WTC11 (cell line): ENCODE measurements around the gene SLC7A10.

ENCODE experiments used
- ARID4B ChIP-seq: sonication (generic); formaldehyde crosslinking; IDR thresholded peaks from 2 replicates; pipeline ENCODE4 v1.8.0; 2023; ENCODE audit warnings: missing genetic modification reagents, mild to moderate bottlenecking, borderline replicate concordance
- CBFB ChIP-seq: sonication (generic); formaldehyde crosslinking; IDR thresholded peaks from 2 replicates; pipeline ENCODE4 v1.8.1; 2022; ENCODE audit warnings: mild to moderate bottlenecking, low read depth, missing genetic modification reagents
- CREB1 ChIP-seq: sonication (generic); formaldehyde crosslinking; IDR thresholded peaks from 2 replicates; pipeline ENCODE4 v1.8.0; 2023; ENCODE audit warnings: mild to moderate bottlenecking, missing genetic modification reagents
- E2F5 ChIP-seq: sonication (generic); formaldehyde crosslinking; IDR thresholded peaks from 2 replicates; pipeline ENCODE4 v1.8.1; 2022; ENCODE audit warnings: mild to moderate bottlenecking, moderate library complexity, missing genetic modification reagents
- IRF1 ChIP-seq: sonication (generic); formaldehyde crosslinking; IDR thresholded peaks from 2 replicates; pipeline ENCODE4 v1.8.0; 2023; ENCODE audit warnings: missing genetic modification reagents
- MAX ChIP-seq: sonication (generic); formaldehyde crosslinking; IDR thresholded peaks from 2 replicates; pipeline ENCODE4 v1.8.0; 2022; ENCODE audit warnings: mild to moderate bottlenecking, missing genetic modification reagents
- TEAD4 ChIP-seq: sonication (generic); formaldehyde crosslinking; IDR thresholded peaks from 2 replicates; pipeline ENCODE4 v1.8.0; 2022; ENCODE audit warnings: mild to moderate bottlenecking, missing genetic modification reagents
- TP53 ChIP-seq: sonication (generic); formaldehyde crosslinking; IDR thresholded peaks from 2 replicates; pipeline ENCODE4 v1.8.1; 2023; ENCODE audit warnings: mild to moderate bottlenecking, missing genetic modification reagents
- ZNF232 ChIP-seq: sonication (generic); formaldehyde crosslinking; IDR thresholded peaks from 2 replicates; pipeline ENCODE4 v1.8.0; 2022; ENCODE audit warnings: mild to moderate bottlenecking, missing genetic modification reagents
- ZNF671 ChIP-seq: fragments of 250-450 bp; sonication (Bioruptor Pico); IDR thresholded peaks from 2 replicates; pipeline ENCODE4 v1.8.0; 2021; ENCODE audit warnings: mild to moderate bottlenecking
- TF ChIP-seq, protein P1 (sequence below): fragments of 200-600 bp; IDR thresholded peaks from 2 replicates; pipeline ENCODE4 v1.8.0; 2022; ENCODE audit warnings: antibody characterized with exemption
- TF ChIP-seq, protein P2 (sequence below): sonication (generic); formaldehyde crosslinking; IDR thresholded peaks from 2 replicates; pipeline ENCODE4 v1.8.0; 2022; ENCODE audit warnings: mild to moderate bottlenecking, missing genetic modification reagents
- TF ChIP-seq, protein P3 (sequence below): sonication (generic); formaldehyde crosslinking; IDR thresholded peaks from 2 replicates; pipeline ENCODE4 v1.8.0; 2022; ENCODE audit warnings: mild to moderate bottlenecking, missing genetic modification reagents

- TF ChIP-seq, protein P1, sequence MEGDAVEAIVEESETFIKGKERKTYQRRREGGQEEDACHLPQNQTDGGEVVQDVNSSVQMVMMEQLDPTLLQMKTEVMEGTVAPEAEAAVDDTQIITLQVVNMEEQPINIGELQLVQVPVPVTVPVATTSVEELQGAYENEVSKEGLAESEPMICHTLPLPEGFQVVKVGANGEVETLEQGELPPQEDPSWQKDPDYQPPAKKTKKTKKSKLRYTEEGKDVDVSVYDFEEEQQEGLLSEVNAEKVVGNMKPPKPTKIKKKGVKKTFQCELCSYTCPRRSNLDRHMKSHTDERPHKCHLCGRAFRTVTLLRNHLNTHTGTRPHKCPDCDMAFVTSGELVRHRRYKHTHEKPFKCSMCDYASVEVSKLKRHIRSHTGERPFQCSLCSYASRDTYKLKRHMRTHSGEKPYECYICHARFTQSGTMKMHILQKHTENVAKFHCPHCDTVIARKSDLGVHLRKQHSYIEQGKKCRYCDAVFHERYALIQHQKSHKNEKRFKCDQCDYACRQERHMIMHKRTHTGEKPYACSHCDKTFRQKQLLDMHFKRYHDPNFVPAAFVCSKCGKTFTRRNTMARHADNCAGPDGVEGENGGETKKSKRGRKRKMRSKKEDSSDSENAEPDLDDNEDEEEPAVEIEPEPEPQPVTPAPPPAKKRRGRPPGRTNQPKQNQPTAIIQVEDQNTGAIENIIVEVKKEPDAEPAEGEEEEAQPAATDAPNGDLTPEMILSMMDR = no peak
- no peak for TF ChIP-seq CBFB (CRISPR knock-in tag)
- TF ChIP-seq, protein P2, sequence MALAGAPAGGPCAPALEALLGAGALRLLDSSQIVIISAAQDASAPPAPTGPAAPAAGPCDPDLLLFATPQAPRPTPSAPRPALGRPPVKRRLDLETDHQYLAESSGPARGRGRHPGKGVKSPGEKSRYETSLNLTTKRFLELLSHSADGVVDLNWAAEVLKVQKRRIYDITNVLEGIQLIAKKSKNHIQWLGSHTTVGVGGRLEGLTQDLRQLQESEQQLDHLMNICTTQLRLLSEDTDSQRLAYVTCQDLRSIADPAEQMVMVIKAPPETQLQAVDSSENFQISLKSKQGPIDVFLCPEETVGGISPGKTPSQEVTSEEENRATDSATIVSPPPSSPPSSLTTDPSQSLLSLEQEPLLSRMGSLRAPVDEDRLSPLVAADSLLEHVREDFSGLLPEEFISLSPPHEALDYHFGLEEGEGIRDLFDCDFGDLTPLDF = no peak
- TF ChIP-seq ZNF671 (CRISPR knock-in tag) = no peak
- TF ChIP-seq CREB1 = no peak
- TF ChIP-seq TEAD4 = no peak
- TF ChIP-seq, protein P3, sequence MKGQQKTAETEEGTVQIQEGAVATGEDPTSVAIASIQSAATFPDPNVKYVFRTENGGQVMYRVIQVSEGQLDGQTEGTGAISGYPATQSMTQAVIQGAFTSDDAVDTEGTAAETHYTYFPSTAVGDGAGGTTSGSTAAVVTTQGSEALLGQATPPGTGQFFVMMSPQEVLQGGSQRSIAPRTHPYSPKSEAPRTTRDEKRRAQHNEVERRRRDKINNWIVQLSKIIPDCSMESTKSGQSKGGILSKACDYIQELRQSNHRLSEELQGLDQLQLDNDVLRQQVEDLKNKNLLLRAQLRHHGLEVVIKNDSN = no peak
- no peak for TF ChIP-seq ZNF232
- TF ChIP-seq ARID4B (CRISPR knock-in tag) = no peak
- TF ChIP-seq E2F5 (CRISPR knock-in tag) = no peak
- no peak for TF ChIP-seq TP53 (CRISPR knock-in tag)
- TF ChIP-seq IRF1 = no peak
- no peak for TF ChIP-seq MAX (CRISPR knock-in tag)
Observed at GRCh38 chr19:33159893-33160292, 65.8 kb downstream of the SLC7A10 start.
